NCI-H345 (cell line): ENCODE results near the gene CABLES2.
"Not testable (repeated sequence)": the region's sequence is repeated elsewhere in the genome, so short reads cannot be mapped to it uniquely, and the experiment has no call there.

Experiments
- DNase-seq: peaks from one replicate; lab custom pipeline; 2025; lab: John Stamatoyannopoulos, UW

The CABLES2 gene

GRCh38 chr20:62433658-62434497 lies 26.8 kb upstream of the CABLES2 start:
- DNase-seq = no peak

GRCh38 chr20:62430866-62431447 lies 23.9 kb upstream of the CABLES2 start:
- DNase-seq = peak; percentile 6

GRCh38 chr20:62430311-62430853 lies 23.3 kb upstream of the CABLES2 start:
- no peak for DNase-seq

GRCh38 chr20:62429455-62430310 lies 22.6 kb upstream of the CABLES2 start:
- DNase-seq = no peak

- DNase-seq = no peak
Observed at GRCh38 chr20:62428396-62429295, 21.6 kb upstream of the CABLES2 start.

- no peak for DNase-seq
Observed at GRCh38 chr20:62428002-62428372, 20.9 kb upstream of the CABLES2 start.

- peak; percentile 85 for DNase-seq
Observed at GRCh38 chr20:62427172-62428001, 20.3 kb upstream of the CABLES2 start, which contains the start of gene RBBP8NL. TSS of gene RBBP8NL (minus strand) at chr20:62427539. CDS start at chr20:62419647, 7,892 bp downstream.

- peak; percentile 13 for DNase-seq
Observed at GRCh38 chr20:62426699-62427131, 19.6 kb upstream of the CABLES2 start.

GRCh38 chr20:62426059-62426348 lies 18.9 kb upstream of the CABLES2 start:
- DNase-seq = not testable (repeated sequence)

GRCh38 chr20:62425281-62426058 lies 18.4 kb upstream of the CABLES2 start:
- no peak for DNase-seq

GRCh38 chr20:62424249-62425107 lies 17.4 kb upstream of the CABLES2 start:
- DNase-seq = no peak

GRCh38 chr20:62423326-62423706 lies 16.2 kb upstream of the CABLES2 start:
- DNase-seq = no peak

- DNase-seq = no peak
Observed at GRCh38 chr20:62422636-62423325, 15.7 kb upstream of the CABLES2 start.

- no peak for DNase-seq
Observed at GRCh38 chr20:62421716-62421990, 14.6 kb upstream of the CABLES2 start.

GRCh38 chr20:62420846-62421715 lies 14.0 kb upstream of the CABLES2 start:
- no peak for DNase-seq

- DNase-seq = no peak
Observed at GRCh38 chr20:62419759-62420158, 12.7 kb upstream of the CABLES2 start.

- DNase-seq = no peak
Observed at GRCh38 chr20:62418709-62419487, 11.8 kb upstream of the CABLES2 start.
